PFSK-1 (cell line): ENCODE results near the gene G0S2.

Experiments
- FOXP2 ChIP-seq: optimal IDR thresholded peaks from 2 replicates; pipeline ENCODE3; 2011; ENCODE audit warnings: borderline replicate concordance, control low read depth, inconsistent platforms; ENCODE audit not compliant: insufficient read depth; ENCODE audit errors: extremely low read length, extremely low read depth
- POLR2AphosphoS5 ChIP-seq: IDR thresholded peaks from 2 replicates; pipeline ENCODE4 v1.6.1; 2012; ENCODE audit warnings: low read depth, mild to moderate bottlenecking, control low read depth, low read length, moderate library complexity
- SIN3A ChIP-seq: IDR thresholded peaks from 2 replicates; pipeline ENCODE4 v1.6.1; 2012; ENCODE audit warnings: mild to moderate bottlenecking, low read length, moderate library complexity, borderline replicate concordance; ENCODE audit not compliant: insufficient read depth
- TAF1 ChIP-seq: IDR thresholded peaks from 2 replicates; pipeline ENCODE4 v1.6.1; 2012; ENCODE audit warnings: low read length, control low read depth, borderline replicate concordance; ENCODE audit not compliant: insufficient read depth
- TF ChIP-seq, protein P1 (sequence below), 2 experiments: IDR thresholded peaks; 2 replicates each; pipeline versions ENCODE4 v1.6.1 to v1.8.0; 2011 to 2012; ENCODE audit warnings: low read depth in 2 of 2, low read length in 2 of 2, control low read depth in 1 of 2, inconsistent platforms in 1 of 2, mild to moderate bottlenecking in 1 of 2, moderate library complexity in 1 of 2; ENCODE audit not compliant: insufficient read depth in 1 of 2

The G0S2 gene

DNA sequence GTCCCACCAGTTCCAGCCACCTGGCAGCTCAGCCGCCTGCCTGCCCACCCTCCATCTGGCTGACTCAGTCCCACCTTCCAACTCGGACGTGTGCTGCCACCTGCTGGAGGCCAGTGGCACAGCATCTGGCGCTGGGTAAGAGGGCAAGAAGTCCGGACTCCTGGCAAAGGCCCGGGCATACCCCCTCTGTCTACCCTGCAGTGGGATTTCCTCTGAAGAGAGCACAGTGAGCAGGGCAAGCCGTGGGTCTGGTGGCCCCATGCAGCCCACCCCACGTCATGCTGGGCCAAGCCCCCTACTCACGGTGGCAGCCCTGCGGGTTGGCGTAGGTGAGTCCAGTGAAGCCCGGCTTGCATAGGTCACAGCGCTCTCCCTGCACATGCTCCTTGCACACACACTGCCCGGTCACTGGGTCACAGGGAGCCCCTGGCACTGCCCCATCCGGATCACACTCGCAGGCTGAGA lies 47.4 kb upstream of the G0S2 start:
- TF ChIP-seq FOXP2 (peak; percentile 79), SIN3A (no peak), POLR2AphosphoS5 (no peak), TAF1 (no peak)
- TF ChIP-seq, protein P1, sequence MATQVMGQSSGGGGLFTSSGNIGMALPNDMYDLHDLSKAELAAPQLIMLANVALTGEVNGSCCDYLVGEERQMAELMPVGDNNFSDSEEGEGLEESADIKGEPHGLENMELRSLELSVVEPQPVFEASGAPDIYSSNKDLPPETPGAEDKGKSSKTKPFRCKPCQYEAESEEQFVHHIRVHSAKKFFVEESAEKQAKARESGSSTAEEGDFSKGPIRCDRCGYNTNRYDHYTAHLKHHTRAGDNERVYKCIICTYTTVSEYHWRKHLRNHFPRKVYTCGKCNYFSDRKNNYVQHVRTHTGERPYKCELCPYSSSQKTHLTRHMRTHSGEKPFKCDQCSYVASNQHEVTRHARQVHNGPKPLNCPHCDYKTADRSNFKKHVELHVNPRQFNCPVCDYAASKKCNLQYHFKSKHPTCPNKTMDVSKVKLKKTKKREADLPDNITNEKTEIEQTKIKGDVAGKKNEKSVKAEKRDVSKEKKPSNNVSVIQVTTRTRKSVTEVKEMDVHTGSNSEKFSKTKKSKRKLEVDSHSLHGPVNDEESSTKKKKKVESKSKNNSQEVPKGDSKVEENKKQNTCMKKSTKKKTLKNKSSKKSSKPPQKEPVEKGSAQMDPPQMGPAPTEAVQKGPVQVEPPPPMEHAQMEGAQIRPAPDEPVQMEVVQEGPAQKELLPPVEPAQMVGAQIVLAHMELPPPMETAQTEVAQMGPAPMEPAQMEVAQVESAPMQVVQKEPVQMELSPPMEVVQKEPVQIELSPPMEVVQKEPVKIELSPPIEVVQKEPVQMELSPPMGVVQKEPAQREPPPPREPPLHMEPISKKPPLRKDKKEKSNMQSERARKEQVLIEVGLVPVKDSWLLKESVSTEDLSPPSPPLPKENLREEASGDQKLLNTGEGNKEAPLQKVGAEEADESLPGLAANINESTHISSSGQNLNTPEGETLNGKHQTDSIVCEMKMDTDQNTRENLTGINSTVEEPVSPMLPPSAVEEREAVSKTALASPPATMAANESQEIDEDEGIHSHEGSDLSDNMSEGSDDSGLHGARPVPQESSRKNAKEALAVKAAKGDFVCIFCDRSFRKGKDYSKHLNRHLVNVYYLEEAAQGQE (IDR thresholded peaks at IDR 0.05; ENCODE audit: insufficient read depth in 1 of 2, low read depth in 2 of 2, low read length in 2 of 2): 0 out of 4 replicates have a peak, but pooled peaks of 1 of the 2 experiments have one; percentile 21

DNA sequence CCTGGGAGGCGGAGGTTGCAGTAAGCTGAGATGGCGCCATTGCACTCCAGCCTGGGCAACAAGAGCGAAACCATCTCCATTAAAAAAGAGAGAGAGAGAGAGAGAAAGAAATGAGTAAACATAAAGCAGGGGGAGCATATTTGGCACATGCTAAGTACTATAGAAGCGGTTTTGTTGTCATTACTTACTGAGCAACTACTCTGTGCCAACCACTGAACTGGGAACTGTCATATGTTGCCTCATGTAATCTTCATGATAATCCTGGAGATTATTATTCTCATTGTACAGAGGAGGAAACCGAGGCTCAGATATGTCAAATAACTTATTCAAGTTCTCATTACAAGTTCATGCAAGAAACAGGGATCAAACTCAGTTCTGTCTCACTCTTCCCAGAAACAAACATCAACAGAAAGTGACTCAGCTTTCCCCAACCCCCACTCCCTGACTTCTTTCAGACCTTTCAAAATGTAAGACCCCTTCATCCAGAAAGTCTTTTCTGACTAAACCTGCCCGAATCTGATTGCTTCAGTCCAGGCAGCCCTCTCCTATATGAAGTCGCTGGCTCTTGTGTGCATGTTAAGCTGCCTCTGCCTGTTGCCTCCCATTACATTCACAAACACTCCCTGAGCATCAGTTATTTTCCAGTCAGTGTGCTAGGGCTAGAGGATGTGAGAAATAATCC lies 46.5 kb upstream of the G0S2 start:
- no peak for TF ChIP-seq FOXP2
- TF ChIP-seq TAF1: no peak
- TF ChIP-seq, protein P1 (IDR thresholded peaks at IDR 0.05; ENCODE audit: insufficient read depth in 1 of 2, low read depth in 2 of 2, low read length in 2 of 2): no peak

DNA sequence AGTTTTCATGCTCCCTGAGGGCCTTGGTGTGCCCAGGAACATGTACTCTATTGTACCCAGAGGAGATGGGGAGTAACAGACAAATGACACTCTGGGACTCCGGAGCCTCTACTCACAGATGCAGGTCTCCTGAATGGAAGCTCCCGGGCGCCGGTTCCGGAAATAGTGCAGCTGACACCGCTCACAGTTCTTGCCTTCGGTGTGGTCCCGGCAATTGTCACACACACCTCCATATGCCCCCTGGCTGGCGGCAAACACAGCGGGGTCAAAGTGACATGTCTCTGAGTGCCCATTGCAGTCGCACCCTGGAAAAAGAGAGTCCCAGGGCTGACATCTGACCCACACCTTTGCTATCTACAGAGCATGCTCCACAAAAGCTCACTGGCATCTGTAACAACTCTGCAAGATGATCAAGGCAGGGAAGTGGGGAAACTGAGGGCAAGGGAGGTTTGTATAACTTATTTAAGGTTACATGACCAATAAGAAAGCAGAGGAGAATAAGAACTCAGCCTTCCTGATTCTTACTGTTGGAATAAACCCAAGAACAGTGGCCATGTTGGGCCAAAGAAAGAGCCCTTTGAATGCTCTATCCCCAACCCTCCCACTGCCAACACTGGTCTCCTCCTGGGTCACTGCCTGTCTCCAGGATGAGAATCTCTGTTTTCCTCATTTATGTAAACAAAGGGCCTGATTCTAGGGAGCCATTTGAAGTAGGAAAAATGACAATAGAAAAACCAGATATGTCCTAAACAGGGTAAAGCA lies 45.4 kb upstream of the G0S2 start:
- no peak for TF ChIP-seq FOXP2
- TF ChIP-seq, protein P1 (IDR thresholded peaks at IDR 0.05; ENCODE audit: insufficient read depth in 1 of 2, low read depth in 2 of 2, low read length in 2 of 2): no peak
- TF ChIP-seq SIN3A: no peak
- no peak for TF ChIP-seq POLR2AphosphoS5
- no peak for TF ChIP-seq TAF1

DNA sequence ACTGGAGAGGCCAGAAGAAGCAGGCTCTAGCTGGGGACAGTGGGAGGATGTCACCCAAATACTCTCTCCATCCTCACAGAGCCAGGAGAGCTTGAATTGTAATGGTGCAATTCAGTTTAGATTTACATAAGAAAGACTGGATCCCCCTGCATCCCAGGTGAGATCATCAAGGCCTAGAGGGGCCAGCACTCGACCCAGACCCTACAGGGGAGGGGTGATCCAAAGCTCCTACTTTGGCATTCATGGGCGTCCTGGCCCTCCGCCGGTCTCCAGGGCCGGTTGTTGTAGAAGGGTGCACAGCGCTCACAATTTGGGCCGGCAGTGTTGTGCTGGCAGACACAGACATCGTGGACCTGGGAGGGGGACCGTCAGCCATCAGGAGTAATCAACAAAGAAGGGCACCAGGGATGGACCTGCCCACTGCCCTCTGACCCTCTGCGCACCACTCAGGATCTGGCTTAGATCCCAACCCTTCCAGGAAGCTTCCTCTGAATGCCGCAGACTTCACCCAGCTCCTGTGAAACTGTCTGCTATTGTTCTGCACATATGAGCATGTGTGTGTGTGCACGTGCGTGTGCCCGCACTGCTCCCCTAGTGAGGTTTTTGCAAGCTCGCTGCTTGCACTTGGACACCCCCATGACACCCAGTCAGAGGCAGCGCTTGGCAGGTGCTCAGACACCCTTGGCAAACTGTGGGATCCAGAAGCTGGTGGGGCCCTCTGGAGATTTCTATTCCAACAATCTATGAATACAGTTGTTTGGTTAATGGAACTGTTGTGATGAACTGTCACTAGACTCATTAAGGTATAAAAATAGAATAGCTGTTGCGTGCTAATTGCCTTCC lies 44.6 kb upstream of the G0S2 start:
- TF ChIP-seq, protein P1 (IDR thresholded peaks at IDR 0.05; ENCODE audit: insufficient read depth in 1 of 2, low read depth in 2 of 2, low read length in 2 of 2): no peak
- TF ChIP-seq FOXP2: peak; percentile 22
